ENCODE data around the gene CUL9.

The CUL9 gene

GRCh38 chr6:43200541-43200940 lies 18.5 kb downstream of the CUL9 start:
- ATAC-seq (replicated peaks), result no peak
- Mint-ChIP-seq H3K27ac (no peak overlapping the region), H3K27me3 (no peaks in the 10 kb centered on the region), H3K36me3 (peaks cover 40 to 59% of the 10 kb centered on the region in 2 donors), H3K9me3 (no peaks in the 10 kb centered on the region), H3K4me1 (no peaks in the 10 kb centered on the region), H3K4me3 (no peak overlapping the region)
- no peak for DNase-seq

GRCh38 chr6:43202451-43202850 lies 20.5 kb downstream of the CUL9 start:
- no peaks in the 10 kb centered on the region for H3K27me3 Mint-ChIP-seq
- no peaks in the 10 kb centered on the region for H3K9me3 Mint-ChIP-seq
- H3K4me1 Mint-ChIP-seq, result peaks cover 0 to 4% of the 10 kb centered on the region in 2 donors
- H3K4me3 Mint-ChIP-seq, result no peak overlapping the region
- ATAC-seq (replicated peaks) (no peak), DNase-seq (no peak)
- peaks cover 41 to 62% of the 10 kb centered on the region in 2 donors for H3K36me3 Mint-ChIP-seq
- H3K27ac Mint-ChIP-seq, result peak overlapping the region; percentile 60

- no peak for ATAC-seq (replicated peaks)
- Mint-ChIP-seq H3K4me1 (peaks cover 0 to 4% of the 10 kb centered on the region in 2 donors), H3K9me3 (no peaks in the 10 kb centered on the region), H3K27me3 (no peaks in the 10 kb centered on the region), H3K36me3 (peaks cover 41 to 62% of the 10 kb centered on the region in 2 donors), H3K4me3 (no peak overlapping the region), H3K27ac (no peak overlapping the region)
- DNase-seq, result no peak
These were observed 21.2 kb downstream of the CUL9 start for GRCh38 chr6:43203029-43203717.

DNA sequence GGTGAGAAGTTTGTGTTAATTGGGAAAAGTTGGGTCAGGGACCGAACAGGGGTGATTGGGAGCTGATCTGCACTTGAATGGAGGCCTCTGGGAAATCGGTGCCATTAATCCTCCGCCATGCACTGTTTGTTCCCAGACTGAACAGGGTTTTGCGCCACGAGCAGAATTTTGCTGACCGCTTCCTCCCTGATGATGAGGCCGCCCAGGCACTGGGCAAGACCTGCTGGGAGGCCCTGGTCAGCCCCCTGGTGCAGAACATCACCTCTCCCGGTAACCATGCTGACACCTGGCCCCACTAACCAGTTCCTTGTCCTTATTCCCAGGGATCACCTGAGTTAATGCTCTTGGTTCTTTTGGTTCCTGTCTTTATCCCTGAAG lies 21.7 kb downstream of the CUL9 start:
- Mint-ChIP-seq H3K9me3 (no peaks in the 10 kb centered on the region), H3K27me3 (no peaks in the 10 kb centered on the region), H3K4me1 (peaks cover 0 to 4% of the 10 kb centered on the region in 2 donors), H3K27ac (peak overlapping the region; percentile 33), H3K4me3 (no peak overlapping the region), H3K36me3 (peaks cover 41 to 62% of the 10 kb centered on the region in 2 donors)
- DNase-seq (no peak), ATAC-seq (replicated peaks) (no peak)

DNA sequence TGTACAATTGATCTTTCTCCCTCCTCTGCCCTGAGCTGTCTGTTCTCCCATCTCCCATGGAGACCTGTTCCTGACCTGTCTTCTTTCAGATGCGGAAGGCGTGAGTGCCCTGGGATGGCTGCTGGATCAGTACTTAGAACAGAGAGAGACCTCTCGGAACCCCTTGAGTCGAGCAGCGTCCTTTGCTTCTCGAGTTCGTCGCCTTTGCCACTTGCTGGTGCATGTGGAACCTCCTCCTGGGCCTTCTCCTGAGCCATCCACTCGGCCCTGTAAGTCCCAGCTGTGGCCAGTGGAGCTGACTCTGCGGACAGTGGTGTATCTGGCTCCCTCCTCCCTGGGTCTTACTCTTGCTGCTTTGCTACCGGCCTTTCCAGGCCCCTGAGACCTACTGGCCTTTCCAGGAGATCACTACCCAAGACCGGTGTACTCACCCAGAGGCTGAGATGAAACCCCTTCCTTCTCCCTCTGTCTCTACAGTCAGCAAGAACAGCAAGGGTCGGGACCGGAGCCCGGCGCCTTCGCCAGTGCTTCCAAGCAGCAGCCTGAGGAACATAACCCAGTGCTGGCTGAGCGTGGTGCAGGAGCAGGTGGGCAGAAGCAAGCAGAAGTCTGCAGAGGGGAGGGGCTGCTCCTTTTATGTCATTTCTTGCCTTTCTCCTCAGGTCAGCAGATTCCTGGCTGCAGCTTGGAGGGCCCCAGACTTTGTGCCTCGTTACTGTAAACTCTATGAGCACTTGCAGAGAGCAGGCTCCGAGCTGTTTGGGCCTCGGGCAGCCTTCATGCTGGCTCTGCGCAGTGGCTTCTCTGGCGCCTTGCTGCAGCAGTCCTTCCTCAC lies 22.5 kb downstream of the CUL9 start:
- peaks cover 0 to 4% of the 10 kb centered on the region in 2 donors for H3K4me1 Mint-ChIP-seq
- H3K4me3 Mint-ChIP-seq, result no peak overlapping the region
- H3K36me3 Mint-ChIP-seq, result peaks cover 43 to 61% of the 10 kb centered on the region in 2 donors
- H3K27me3 Mint-ChIP-seq, result no peaks in the 10 kb centered on the region
- no peaks in the 10 kb centered on the region for H3K9me3 Mint-ChIP-seq
- peak overlapping the region; percentile 33 for H3K27ac Mint-ChIP-seq
- DNase-seq, result no peak
- no peak for ATAC-seq (replicated peaks)

GRCh38 chr6:43205849-43206248 lies 23.9 kb downstream of the CUL9 start:
- DNase-seq, result no peak
- H3K27me3 Mint-ChIP-seq, result no peaks in the 10 kb centered on the region
- peaks cover 40 to 53% of the 10 kb centered on the region in 2 donors for H3K36me3 Mint-ChIP-seq
- no peak for ATAC-seq (replicated peaks)
- H3K9me3 Mint-ChIP-seq, result no peaks in the 10 kb centered on the region
- no peak overlapping the region for H3K27ac Mint-ChIP-seq
- no peak overlapping the region for H3K4me3 Mint-ChIP-seq
- peaks cover 0 to 4% of the 10 kb centered on the region in 2 donors for H3K4me1 Mint-ChIP-seq

DNA sequence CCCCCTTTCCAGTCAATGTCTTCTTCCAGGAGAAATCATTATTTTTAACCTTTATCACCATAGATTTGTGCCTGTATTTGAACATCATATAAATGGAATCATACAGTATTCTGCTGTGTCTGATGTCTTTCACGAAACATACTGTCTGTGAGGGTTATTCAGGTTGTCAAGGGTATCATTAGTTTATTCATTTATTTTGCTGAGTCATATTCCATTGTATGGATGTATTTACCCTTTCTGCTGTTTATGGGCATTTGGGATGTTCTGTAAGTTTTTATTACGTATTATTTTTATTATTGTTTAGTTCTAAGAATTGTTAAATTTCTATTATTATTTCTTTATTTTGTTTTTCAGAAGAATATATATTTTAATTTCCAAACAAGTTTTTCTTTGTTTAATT lies 25.3 kb downstream of the CUL9 start:
- H3K4me1 Mint-ChIP-seq, result peaks cover 0 to 6% of the 10 kb centered on the region in 2 donors
- DNase-seq (no peak), ATAC-seq (replicated peaks) (no peak)
- no peak overlapping the region for H3K4me3 Mint-ChIP-seq
- H3K27me3 Mint-ChIP-seq, result no peaks in the 10 kb centered on the region
- peak overlapping the region; percentile 22 for H3K27ac Mint-ChIP-seq
- H3K36me3 Mint-ChIP-seq, result peaks cover 37 to 47% of the 10 kb centered on the region in 2 donors
- H3K9me3 Mint-ChIP-seq, result no peaks in the 10 kb centered on the region

DNA sequence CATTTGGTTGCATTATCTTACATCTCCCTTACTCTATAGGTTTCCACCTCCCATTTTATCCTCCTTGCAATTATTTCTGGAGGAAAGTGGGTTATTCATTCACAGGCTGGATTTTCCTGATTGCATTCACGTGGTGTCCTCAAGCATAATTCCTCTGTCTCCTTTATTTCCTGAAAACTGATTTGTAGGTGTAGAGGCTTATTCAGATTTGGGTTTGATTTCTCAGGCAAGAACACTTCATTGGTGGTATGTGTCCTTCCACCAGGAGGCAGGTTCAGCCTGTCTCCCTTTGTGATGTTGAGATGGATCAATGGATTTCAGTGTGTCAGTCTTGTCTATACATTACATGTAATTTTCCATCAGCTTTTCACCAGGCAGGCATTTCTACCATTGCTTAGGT lies 30.0 kb downstream of the CUL9 start:
- Mint-ChIP-seq H3K9me3 (no peaks in the 10 kb centered on the region), H3K36me3 (peaks cover 31 to 43% of the 10 kb centered on the region in 2 donors), H3K4me1 (peaks cover 0 to 6% of the 10 kb centered on the region in 2 donors), H3K27me3 (no peaks in the 10 kb centered on the region), H3K27ac (no peak overlapping the region), H3K4me3 (no peak overlapping the region)
- DNase-seq (no peak), ATAC-seq (replicated peaks) (no peak)

- Mint-ChIP-seq H3K4me3 (no peak overlapping the region), H3K9me3 (no peaks in the 10 kb centered on the region), H3K4me1 (peaks cover 0 to 3% of the 10 kb centered on the region in 2 donors), H3K27me3 (no peaks in the 10 kb centered on the region), H3K27ac (no peak overlapping the region), H3K36me3 (peaks cover 41 to 47% of the 10 kb centered on the region in 2 donors)
- DNase-seq (no peak), ATAC-seq (replicated peaks) (no peak)
These were observed 31.4 kb downstream of the CUL9 start for GRCh38 chr6:43213431-43213830.

DNA sequence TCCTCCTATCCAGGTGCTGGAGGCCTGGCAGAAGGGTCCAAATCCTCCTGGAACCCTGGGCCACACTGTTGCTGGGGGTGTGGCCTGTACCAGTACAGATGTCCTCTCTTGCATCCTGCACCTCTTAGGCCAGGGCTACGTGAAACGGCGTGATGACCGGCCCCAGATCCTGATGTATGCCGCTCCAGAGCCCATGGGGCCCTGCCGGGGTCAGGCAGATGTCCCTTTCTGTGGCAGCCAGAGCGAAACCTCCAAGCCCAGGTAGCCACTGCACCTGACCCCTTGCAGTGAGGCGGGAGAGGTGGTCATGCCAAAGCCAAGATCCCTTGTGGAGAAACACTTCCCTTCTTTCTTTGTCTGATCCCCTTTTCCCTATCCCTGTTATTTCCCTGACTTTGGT lies 33.1 kb downstream of the CUL9 start:
- ATAC-seq (replicated peaks), result no peak
- H3K9me3 Mint-ChIP-seq, result no peaks in the 10 kb centered on the region
- peaks cover 9 to 13% of the 10 kb centered on the region in 2 donors for H3K4me1 Mint-ChIP-seq
- H3K4me3 Mint-ChIP-seq, result no peak overlapping the region
- no peaks in the 10 kb centered on the region for H3K27me3 Mint-ChIP-seq
- peaks cover 47 to 62% of the 10 kb centered on the region in 2 donors for H3K36me3 Mint-ChIP-seq
- peak overlapping the region; percentile 20 for H3K27ac Mint-ChIP-seq
- DNase-seq, result no peak

- Mint-ChIP-seq H3K9me3 (no peaks in the 10 kb centered on the region), H3K27ac (peak overlapping the region; percentile 63), H3K4me3 (no peak overlapping the region)
These were observed 34.2 kb downstream of the CUL9 start for GRCh38 chr6:43216200-43216599.

DNA sequence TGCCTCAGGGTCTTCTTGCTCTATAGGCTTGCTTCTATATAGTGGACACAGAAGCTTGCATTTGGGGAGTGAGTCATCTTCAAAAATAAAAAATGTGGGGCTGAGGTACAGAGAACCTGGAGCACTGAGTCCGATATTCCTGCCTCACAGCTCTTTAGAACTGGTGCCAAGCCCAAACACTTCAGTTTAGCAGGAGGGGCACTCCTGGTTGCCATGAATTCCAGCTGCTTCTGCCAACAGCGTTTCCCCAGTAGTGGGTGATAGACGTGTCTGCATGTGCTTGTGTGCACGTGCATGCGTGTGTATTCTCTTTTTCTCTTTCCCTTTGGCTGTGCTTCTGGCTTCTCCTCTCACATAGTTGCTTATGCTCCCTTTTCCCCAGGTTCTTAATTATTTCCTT lies 35.4 kb downstream of the CUL9 start:
- H3K27me3 Mint-ChIP-seq, result no peaks in the 10 kb centered on the region
- no peak overlapping the region for H3K27ac Mint-ChIP-seq
- H3K4me1 Mint-ChIP-seq, result peaks cover 21 to 25% of the 10 kb centered on the region in 2 donors
- no peaks in the 10 kb centered on the region for H3K9me3 Mint-ChIP-seq
- ATAC-seq (replicated peaks) (no peak), DNase-seq (no peak)
- H3K4me3 Mint-ChIP-seq, result no peak overlapping the region
- peaks cover 56 to 75% of the 10 kb centered on the region in 2 donors for H3K36me3 Mint-ChIP-seq

More at GRCh38 chr6:43216200-43216599, 34.2 kb downstream of the CUL9 start:
- no peak for ATAC-seq (replicated peaks)
- Mint-ChIP-seq H3K4me1 (peaks cover 13 to 16% of the 10 kb centered on the region in 2 donors), H3K27me3 (no peaks in the 10 kb centered on the region), H3K36me3 (peaks cover 49 to 68% of the 10 kb centered on the region in 2 donors)
- DNase-seq, result no peak

DNA sequence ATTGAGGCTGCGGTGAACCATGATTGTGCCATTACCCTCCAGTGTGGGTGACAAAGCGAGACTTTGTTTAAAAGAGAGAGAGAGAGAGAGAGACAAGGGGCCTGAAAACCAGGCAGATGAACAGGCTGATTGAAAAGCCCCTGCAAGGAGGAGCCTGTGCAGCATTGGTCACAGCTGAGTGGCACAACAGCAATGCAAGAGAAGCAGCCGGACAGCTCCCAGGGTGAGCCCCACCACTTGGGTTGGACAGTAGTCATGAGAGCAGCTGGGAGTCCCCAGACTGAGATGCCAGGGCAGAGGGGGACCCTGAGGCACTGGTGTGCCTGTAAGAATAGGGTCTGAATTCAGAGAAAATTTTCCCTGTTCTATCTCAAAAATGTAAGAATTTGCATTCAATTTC lies 37.1 kb downstream of the CUL9 start:
- no peak for DNase-seq
- no peak for ATAC-seq (replicated peaks)
- Mint-ChIP-seq H3K4me1 (peaks cover 34 to 43% of the 10 kb centered on the region in 2 donors), H3K36me3 (peaks cover 56 to 76% of the 10 kb centered on the region in 2 donors), H3K27me3 (no peaks in the 10 kb centered on the region), H3K4me3 (no peak overlapping the region), H3K27ac (no peak overlapping the region), H3K9me3 (no peaks in the 10 kb centered on the region)

- no peak for DNase-seq
- Mint-ChIP-seq H3K27ac (peak overlapping the region; percentile 20), H3K9me3 (no peaks in the 10 kb centered on the region), H3K36me3 (peaks cover 55 to 78% of the 10 kb centered on the region in 2 donors), H3K4me3 (no peak overlapping the region), H3K27me3 (no peaks in the 10 kb centered on the region), H3K4me1 (peaks cover 39 to 50% of the 10 kb centered on the region in 2 donors)
- no peak for ATAC-seq (replicated peaks)
These were observed 37.8 kb downstream of the CUL9 start for GRCh38 chr6:43219814-43220213.
